HG03066 (cell line): Measurements from ENCODE around the gene SHE.
"Not testable (repeated sequence)": the region's sequence is repeated elsewhere in the genome, so short reads cannot be mapped to it uniquely, and the experiment has no call there.

Experiments used
- ATAC-seq: cut with Tn5 transposase; IDR thresholded peaks from one replicate; pipeline ENCODE4 v1.9.1; 2021; ENCODE audit warnings: low read depth; ENCODE audit not compliant: unreplicated experiment

SHE gene

GRCh38 chr1:154517661-154518060 lies 15.4 kb upstream of the SHE start:
- ATAC-seq: no peak

DNA sequence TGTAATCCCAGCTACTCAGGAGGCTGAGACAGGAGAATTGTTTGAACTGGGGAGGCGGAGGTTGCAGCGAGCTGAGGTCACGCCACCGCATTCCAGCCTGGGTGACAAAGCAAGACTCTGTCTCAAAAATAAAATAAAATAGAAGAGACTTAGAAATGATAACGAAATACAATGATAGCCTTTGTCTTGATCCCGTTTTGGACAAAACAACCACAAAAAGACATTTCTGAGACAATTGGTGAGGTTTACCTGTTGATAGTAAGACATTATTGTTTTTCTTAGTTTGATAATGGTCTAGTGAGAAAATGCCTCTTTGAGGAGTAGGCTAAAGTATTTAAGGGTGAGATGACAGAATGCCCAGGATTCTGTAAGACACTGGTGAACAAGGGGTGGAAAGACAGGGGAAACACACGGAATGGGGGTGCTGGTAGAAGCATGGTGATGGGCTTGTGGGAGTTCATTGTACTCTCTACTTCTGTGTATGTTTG lies 11.9 kb upstream of the SHE start:
- no peak for ATAC-seq

DNA sequence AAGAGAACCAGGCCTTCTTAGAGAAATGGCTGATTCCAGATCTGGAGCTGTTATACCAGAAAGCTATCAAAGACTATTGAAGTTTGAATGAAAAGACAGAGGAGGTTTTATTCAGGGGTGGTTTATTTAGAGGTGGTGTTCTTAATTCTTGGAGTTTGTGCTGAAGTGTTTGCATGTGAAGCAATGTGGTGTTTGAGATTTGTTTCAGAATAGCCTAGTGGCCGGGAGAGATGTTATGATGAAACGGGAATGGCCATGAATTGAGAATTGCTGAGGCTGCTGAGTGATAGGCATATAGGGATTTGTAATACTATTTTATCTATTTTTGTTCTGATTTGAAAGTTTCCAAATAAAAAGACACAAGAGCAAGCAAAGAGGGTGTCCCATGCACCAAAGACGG lies 10.5 kb upstream of the SHE start:
- ATAC-seq: no peak

GRCh38 chr1:154503898-154504297 lies 1.7 kb upstream of the SHE start:
- ATAC-seq: no peak

DNA sequence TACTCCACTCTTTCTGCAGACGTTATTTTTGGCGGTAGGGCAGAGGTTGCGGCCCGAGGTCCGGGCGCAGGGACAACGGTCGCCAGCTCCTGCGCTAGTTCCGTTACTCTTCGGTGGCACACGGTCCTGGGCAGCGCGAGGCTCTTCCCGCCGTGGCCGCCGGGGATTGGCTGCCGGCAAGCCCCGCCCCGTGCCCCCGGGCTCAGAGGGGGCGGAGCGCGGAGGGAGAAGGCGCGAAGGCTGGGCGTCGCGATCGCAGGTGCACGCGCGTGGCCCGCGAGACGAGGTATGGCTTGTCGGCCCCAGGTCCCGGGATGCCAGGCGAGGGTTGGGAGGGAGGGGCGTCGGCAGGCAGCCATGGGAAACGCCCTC lies 518 bp upstream of the SHE start:
- no peak for ATAC-seq

GRCh38 chr1:154501423-154502065 lies 668 bp downstream of the SHE start:
- ATAC-seq: no peak

GRCh38 chr1:154500533-154500932 lies 1.7 kb downstream of the SHE start:
- ATAC-seq: no peak

- ATAC-seq: no peak
These were observed 2.8 kb downstream of the SHE start for GRCh38 chr1:154499446-154499845.

DNA sequence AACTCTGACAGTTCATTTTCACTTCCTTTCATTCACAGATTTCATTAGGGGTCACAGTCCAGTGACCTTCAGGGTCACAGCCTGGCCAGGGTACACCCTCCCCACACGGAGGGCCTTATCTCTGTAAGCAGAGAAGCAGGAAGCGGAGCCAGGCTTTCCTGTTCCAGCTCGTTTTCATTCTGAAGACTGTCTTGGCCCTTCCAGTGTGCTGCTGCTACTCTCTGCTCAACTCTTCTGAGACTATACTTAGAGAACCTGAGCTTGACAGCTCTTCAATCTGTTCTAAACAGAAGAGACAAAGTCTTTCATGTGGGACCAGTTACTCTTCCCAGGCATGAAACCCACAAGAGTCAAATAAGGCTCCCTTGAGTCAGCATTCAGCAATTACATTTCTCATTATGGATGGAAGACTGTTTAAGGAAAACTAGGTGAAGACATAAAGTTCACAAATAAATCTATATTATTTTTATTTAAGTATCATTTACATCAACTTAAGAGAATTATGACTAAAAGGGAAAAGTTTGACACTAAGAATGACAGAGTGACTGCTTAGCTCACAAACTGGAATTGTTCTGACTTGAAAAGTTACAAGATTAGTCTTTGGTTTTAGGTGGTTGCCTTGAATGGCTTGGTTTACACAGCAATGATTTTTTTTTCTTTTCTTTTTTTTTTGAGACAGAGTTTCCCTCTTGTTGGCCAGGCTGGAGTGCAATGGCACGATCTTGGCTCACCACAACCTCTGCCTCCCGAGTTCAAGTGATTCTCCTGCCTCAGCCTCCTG lies 5.0 kb downstream of the SHE start:
- ATAC-seq: no peak

- no peak for ATAC-seq
These were observed 5.8 kb downstream of the SHE start for GRCh38 chr1:154496383-154496782.

DNA sequence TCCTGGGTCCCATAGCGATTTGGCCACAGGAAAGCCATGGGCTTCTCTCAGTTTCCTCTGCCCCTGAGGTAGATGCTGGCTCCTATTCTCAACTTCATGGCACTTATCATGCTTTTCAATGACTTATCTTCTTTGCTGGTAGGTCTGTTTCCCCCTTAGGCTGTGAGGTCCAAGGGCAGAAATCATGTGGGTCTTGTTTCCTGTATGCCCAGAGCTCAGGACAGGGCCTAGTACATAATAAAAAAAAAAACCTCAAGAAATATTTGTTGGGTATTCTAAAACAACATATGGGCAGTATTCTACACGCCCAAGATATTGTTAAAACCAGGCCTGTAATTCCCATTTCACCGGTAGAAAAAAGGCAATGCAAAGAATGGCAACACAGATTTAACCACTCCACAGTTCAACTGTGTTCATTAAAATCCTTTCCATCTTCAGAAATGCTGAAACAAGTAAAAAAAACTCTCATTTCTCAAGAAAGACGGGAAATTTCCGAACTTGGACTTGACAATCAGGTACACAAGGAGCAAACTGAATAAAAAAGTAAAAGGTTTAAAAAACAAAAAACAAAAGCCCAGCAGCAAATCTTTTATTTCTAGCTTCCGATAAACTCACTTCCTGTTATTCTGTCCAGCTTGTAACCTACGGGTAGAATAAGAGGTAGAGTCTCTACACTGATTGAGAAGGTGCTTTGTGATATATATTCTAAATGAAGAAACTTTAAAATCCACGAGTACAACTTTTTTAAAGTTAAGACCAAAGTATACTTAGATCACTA lies 6.5 kb downstream of the SHE start:
- ATAC-seq: no peak

DNA sequence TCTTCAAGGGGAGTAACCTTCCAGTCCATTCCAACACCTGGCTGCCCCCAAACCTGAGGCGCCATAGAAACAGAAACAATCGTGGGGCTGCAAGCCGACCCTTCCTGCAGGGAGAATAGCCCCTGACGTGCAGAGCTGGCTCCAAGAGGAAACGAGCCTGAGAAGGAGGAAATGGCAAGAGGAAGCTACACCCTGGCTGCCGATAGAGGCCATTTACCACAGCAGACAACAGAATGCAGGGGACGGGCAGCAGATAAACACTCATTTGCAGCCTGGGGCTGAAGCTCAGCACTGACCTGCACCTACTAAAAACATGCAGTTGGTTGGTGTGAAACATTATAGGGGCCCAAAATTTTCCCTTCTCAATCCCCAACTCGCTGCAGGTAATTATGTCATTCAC lies 8.9 kb downstream of the SHE start:
- ATAC-seq: no peak

- ATAC-seq: no peak
These were observed 10.1 kb downstream of the SHE start for GRCh38 chr1:154492115-154492514.

- no peak for ATAC-seq
These were observed 11.9 kb downstream of the SHE start for GRCh38 chr1:154490317-154490716.

GRCh38 chr1:154489695-154490274 lies 12.4 kb downstream of the SHE start:
- ATAC-seq: no peak

- no peak for ATAC-seq
These were observed 13.3 kb downstream of the SHE start for GRCh38 chr1:154488922-154489321.

GRCh38 chr1:154486756-154487155 lies 15.5 kb downstream of the SHE start:
- not testable (repeated sequence) for ATAC-seq

GRCh38 chr1:154485910-154486496 lies 16.2 kb downstream of the SHE start:
- no peak for ATAC-seq

DNA sequence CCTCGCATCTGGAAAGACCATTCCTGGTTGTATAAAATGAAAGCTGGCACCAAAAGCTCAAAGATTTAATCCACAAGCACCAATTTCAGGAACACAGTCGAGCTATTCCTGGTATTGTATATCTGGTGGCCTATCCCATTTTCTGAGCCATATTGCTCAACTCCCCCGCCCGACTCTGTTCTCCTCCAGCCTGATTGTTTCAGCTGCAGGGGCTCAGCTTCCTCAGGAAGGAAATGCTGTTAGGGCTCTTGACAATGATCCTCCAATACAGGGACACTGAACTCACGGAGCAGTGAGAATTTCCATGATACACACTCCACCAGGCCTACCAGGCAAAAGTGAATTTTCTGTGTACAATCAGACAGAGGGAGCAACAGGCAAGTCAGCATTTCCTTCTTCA lies 17.1 kb downstream of the SHE start:
- no peak for ATAC-seq

- ATAC-seq: no peak
These were observed 18.0 kb downstream of the SHE start for GRCh38 chr1:154483941-154484803.
